CD4-positive, alpha-beta T cell treated with Interleukin-21 for 1 hour (primary cell): ENCODE data around the gene LHPP.

Source experiments
- DNase-seq: peaks from one replicate; pipeline ENCODE4 v3.0.0-alpha.2; 2020

Gene LHPP

DNA sequence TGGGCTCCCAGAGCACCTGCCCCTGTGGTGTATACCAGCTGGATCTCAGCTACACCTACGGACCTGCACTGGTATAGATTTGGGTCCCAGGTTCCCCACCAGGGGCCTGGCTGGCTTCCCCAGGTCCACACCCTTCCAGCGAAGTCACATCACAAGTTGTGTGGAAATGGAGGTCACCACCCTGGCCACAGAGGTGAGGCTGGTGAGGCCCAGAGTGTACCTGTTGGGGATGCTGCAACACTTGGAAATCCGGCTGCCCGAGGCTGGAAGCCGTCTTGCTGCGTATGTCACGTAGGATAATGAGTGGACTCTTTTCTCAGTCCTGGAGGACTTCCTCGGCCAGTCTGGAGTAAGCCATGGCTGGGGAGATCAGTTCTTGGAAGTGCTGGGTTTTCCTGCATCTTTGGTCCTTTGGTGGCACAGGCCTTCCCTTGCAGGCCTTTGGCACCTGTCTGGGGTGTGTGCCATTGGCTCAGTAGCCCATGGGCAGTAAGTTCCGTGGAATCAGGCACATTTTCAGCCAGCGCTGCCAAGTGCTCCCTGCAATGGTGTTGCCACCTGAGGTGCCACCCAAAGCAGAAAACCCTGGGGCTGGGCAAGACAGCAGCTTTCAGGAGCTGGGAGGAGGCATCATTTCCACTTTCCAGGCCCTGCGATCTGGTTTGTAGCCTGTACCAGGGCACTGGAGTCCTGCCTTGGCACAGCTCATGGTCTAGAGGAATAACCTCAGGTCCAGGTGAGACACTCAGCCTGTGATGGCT lies 97.9 kb downstream of the LHPP start:
- DNase-seq: no peak

DNA sequence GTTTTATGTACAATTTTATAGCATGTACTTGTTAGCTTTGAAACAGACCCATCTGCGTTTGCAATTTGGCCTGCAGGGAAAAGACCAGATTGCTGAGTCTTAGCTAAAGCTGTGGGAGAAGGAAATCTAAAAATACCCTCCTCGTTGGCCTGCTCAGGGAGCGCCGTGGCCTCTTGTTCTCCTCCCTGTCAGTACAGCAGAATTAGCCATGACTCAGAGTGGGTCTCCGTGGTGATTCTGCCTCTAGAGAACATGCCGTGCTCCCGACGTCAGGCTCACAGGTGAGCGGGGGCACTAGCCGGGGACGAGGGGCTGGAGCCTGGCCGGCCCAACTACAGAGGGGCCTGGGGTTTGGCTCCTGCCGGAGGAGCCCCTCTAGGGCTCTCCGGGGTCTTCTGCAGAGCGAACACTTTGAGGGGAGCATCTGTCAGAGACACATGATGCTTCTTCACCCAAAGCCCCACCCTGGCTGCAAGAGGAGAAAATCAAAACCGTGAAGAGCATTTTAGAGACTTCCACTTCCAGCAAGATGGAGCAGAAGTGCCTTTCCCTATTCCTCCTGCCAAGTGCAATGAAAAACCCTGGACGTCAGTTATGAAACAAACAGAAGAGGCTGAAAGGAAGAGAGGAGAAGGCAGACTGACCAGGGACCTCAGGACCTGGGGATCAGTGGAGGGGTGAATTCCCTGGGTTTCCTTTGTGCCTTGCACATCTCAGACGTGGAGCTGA lies 98.9 kb downstream of the LHPP start:
- no peak for DNase-seq

DNA sequence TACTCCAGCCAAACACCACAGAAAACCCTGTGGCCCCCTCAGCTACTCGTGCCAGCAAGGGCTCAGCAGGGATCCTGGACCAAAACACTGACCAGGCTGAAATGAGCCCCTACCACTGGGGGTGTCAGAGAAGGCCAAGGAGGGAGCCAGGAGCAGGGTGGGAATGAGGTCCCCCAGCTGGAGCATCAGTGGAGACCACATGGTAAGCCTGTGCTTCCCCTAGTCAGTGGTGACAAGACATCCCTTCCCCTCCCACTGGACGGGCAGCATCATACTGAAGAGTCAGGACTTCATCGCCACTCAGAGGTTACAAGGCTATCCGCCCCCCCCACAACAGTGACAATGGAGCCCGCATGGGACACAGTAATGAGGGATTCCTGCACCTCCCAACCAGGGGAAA lies 99.6 kb downstream of the LHPP start:
- DNase-seq: no peak

DNA sequence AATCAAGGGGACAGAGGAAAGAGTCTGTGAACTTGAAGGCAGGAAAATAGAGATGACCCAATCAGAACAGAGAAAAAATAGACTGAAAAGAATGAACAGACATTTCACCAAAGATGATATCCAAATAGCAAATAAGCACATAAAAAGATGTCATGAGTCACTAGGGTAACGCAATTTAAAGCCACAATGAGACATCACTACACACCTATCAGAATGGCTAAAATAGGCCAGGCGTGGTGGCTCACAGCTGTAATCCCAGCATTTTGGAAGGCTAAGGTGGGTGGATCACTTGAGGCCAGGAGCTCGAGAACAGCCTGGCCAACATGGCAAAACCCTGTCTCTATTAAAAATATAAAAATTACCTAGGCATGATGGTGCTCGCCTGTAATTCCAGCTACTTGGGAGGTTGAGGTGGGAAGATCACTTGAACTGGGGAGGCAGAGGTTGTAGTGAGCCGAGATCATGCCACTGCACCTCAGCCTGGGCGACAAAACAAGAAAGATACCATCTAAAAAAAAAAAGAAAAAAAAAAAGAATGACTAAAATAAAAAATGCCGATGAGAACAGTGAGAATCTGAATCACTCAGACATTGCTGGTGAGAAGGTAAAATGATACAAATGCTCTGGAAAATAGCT lies 100.9 kb downstream of the LHPP start:
- DNase-seq: no peak

DNA sequence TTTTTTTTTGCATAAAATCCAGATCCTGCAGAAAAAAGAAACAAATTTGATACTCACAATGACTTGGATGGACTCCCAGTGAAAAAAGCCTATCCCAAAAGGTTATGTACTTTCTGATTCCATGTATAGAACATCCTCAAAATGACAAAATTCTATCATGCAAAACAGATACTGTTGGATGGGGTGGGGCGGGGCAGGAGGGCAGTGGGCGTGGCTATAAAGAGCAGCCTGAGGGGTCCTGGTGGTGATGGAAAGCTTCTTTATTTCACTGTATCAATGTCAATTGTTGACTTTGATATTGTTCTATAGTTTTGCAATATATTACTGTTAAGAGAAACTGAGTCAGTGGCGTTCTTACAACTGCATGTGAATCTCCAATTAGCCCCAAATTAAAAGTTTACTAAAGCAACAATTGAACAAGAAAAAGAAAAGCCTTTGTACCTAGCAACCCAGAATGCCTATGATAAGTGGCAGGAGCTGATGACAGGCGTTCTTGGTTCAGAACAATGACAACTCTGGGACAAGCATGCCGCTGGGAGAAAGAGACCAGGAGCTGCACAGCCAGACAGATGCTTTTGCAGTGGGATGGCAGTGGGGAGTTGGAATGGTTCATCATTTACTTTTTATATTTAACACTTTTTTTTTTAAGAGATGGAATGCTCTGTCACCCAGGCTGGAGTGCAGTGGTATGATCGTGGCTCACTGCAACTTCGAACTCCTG lies 101.9 kb downstream of the LHPP start:
- no peak for DNase-seq

DNA sequence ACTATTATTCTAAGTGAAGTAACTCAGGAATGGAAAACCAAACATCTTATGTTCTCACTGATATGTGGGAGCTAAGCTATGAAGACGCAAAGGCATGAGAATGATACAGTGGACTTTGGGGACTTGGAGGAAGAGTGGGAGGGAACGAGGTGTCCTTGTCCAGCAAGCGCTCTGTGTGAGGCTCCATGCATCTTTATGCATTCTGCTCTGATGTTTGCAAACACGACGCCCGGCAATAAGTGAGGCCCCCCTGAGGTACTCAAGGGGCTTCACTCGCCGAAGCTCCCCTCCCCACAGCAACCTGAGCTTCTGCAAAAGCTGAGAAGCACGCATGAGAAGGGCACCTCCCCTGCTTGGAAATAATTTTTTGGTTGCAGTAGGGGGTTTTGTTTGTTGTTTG lies 103.3 kb downstream of the LHPP start:
- DNase-seq: no peak

DNA sequence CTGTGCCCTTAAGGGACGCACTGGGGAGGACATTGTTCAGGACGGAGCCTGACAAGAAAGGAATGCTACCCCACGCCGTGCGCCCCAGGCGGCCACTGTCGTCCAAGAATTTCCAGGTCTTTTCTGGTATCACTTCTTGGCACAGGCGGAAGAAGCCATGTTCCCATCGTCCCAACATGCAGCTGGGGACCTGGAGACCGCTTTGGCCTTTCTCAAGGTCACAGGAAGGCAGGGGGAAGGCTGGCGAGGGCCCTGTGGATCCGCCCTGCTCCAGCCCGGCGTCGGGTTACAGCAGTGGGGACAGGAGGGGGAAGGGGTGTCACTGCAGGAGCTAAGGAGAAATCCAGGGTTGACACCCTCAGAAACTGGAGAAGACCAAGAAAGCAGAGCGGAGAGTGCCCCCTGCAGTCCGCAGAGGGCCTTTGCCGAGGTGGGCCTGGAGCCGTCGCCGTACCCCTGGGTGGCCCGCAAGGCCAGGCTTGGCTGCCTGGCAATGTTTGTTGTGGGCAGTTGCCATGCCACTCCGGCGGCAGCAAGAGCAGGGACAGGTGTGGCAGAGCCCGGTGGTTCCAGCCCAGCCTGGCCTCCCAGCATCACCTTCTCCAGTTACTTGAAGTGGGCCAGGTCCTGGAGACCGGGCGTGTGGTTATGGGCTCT lies 104.1 kb downstream of the LHPP start:
- DNase-seq: no peak

DNA sequence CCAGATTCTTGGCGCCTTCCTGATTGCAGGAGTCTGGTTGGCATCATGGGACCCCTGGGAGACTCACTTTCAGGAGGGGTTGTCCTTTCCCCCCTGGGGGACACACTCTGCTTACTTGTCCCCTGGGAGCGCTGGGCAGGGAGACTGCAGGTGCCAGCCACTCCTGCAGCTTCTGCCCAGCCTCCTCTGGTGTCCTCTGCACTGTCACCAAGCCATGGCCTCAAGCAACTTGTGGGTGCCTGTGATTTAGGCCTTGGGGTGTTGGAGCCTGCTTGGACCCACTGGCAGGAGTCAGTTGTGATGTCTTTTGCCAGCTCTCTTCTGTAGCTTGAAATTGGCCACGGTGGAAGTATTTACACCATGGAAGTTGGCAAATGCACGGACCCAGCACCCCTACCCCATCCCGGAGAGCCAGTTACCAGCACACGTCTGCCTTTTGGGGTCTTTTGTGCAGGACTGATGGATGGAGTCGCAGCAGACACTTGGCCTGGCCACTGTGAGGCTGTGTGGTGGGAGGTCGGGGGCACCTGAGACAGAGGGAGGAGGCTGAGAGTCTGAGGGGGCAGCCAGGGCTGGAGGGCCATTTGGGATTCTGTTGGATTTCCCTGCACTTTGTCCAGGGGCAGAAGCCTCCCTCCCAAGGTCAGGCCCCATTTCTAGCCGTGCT lies 104.7 kb downstream of the LHPP start:
- DNase-seq: no peak

DNA sequence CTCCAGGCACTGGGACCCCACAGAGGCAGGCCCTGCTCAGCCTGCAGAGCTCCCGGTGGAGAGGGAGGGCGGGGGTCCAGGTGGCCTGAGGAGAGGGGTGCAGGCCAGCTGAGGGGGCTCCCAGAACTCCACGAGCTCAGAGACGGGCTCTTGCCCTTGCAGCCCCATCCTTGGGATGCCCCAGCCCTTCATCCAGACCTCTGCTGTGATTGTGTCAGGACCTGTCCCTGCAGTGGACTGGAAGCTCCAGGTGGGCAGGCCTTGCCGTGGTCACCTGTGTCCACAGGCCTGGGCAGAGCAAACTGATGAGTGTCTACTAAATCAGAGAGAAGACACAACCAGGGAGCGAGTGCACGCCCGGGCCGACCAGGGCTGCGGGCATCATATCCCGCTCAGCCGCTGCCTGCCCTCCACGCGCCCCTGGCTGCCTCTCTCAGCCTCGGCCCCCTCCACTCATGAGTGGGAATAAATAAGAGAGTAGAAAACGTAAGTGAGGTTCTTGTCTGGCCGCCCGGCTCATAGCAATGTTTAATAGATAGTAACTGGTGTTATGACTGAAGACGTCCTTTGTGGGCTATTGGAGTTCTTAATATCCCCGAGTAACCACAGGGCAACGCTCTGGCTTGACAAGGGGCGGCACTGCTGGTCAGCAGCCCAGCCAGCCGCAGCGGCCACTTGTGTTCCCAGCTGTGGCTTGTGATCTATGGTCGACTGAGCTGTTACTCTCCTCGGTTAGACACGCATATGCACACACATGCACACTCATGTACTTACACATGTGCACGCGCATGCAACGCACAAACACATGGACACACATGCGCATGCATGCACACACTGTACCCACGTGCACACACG lies 105.6 kb downstream of the LHPP start:
- DNase-seq: no peak

DNA sequence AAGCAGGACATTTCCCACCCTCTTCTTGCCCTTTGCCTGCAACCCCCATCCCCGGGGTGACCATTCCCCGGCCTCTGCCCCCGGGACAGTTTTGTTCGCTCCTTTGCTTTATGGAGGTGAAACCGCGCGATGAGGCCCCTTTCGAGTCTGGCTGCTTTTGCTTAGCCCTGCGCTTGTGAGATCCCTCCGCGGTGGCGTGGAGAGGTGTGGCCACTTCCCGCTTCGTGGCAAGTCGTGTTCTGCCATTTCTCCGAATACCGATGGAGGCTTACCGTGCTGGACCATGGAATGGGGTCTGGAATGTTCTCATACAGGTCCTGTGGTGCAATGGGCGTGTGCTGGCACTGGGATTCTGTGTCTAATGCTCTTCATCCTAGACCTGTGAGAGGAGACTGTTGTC lies 106.7 kb downstream of the LHPP start:
- DNase-seq: no peak

DNA sequence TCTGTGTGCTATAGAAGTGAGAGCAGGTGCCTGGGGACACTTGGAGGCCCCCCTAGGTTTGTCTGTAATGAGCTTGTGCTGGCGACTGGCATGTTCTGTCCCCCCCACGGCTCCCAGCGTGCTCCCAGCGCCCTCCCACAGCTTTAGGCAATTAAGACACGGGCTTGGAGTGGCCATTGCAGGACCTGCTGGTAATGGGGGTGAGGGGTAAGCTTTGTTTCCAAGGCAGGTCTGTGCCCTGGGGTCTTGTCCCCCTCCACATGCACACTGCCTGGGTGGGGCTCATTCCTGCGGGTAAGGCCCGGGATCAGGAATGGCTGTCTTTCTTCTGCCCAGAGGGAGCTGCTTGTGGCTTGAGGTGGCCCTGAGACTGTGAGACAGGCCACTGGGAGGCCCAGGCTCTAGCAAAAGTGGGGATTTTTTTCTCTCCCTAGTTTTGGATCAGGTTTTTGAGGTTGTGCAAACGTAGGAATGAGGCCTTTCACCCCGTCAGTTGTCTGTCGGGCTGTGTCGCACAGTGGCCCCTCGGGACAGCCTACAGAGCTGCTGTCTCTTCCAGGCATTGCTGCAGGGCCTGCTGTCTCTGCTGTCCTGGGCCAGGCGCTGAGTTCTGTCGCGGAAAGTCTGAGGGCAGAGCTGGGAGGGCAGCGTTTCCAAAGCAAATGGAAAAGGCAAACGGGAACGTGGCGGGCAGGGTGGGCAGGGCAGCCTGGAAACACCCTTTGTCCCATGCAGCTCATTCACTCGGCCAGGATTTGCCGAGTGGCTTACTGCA lies 107.4 kb downstream of the LHPP start:
- no peak for DNase-seq

DNA sequence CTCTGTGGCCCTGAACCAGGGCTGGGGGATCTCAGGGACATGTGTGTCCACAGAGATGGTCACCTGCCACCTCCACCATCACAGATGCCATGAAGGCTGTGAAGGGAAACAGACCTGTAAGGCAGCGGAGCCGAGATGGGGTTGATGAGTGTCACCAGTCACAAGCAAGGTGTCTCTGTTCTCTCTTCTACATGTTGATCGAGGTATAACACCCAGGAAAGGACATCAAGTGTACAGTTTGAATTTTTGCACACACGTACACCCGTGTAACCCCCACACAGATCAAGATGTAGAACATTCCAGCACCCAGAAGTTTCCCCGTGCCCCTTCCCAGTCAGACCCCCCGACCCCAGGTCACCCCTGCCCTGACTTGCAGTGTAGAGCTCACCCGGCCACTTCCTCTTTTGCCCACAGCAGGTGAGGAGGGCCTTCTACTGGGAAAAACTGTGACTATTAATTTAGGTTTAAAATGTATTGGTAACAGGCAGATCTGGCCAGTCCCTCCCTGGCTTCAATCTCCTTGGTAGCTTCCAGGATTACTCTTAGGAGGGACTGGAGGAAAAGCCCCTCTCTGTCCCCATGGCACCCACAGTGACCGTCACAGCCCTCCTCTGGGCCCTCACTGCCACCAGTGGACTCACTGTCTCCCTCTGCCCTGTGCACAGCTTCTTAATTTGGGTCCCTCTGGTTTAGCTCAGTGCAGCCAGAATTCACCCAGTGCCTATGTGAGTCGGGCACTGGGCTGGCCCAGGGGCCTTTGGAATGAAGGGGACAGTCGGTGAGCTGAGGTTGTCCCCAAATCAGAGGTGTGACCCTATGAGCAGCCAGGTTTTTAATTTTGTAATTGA lies 108.2 kb downstream of the LHPP start:
- no peak for DNase-seq

DNA sequence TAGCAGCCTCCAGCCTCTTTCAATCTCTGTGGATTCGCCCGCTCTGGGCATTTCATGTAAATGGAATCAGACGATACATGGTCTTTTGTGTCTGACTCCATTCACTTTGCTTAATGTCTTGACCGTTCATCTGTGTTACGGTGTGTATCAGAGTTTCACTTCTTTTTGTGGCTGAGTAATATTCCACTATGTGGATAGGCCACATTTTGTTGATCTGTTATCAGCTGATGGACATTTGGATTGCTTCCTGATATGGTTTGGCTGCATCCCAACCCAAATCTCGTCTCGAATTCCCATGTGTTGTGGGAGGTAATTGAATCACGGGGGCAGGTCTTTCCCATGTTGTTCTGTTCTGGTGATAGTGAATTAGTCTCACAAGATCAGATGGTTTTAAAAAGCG lies 109.0 kb downstream of the LHPP start:
- DNase-seq: no peak

DNA sequence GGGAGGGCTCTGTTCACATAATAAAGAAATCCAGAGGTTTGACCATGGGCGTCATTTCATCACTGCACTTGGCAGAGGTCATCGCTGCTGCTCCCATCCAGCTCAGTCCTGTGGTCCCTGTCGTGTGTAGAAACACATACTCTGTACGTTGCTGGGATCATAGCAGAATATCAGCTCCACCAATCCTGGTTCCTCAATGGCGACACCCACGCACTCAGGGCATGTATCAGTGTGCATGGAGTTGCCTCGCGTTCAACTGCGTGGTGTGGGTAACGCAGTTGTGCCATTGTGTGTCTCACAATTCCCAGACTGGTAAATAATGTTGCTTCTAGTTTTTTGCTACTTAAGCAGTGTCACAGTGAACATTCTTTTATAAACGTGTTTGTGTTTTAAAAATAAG lies 111.1 kb downstream of the LHPP start:
- no peak for DNase-seq

DNA sequence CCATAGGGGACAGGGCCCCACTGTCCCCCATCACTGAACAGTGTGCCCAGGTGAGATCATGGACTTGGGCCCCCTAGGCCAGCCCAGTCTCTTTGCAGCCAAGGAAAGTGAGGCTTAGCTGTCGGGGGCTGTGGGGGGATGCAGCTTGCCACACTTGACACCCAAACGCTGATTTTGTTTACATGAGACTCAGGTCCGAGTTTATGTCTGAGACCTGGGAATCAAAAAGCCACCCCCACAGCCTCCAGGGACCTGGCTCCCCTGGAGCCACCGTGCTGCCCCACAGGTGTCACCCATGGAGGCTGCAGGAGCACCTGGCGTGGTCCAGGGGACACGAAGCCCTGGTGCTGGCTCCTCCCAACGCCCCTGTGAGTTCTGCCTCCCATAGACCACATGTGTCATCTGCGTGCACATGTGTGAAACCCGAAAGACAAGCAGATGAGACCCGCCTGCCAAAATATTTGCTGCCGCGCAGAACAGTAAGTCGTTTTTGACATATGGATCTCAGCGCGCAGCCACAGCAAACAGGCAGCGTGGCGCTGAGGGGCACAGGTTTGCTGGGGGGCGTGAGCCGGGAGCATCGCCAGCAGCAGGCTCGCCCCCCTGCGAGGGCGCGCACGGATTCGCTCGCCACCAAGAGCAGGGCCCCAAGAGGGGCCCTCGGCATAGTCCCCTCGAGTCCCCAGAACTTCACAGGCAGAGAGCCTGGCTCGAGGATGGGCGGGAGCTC lies 112.3 kb downstream of the LHPP start:
- no peak for DNase-seq

DNA sequence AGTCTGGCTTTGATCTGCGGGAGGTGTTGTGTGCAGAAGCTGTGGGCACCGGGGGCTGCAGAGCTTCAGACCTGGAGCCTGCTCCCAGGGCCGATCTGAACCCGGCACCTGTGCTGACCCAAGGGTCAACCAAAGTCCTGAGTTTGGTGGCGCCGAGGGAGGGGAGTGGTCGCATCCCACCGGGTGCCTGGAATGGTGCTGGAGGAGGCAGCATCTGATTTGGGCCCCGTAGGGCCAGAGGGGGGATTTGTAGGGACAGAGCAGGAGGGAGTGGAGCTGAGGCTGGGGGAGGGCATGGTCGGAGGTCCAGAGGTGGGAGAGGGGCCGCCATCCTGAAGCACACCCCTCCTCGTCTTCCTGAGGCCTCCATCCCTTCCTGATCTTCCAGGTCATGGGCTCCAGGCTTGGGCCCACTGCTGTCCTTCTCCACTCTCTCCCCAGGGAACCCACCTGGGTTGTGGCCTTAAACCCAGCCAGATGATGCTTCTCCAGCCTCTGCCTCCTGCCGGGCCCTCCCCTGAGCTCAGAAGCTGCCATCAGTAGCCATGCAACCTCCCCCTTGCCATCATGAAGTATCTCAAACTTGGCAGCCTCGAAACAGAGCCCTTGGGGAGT lies 112.9 kb downstream of the LHPP start:
- no peak for DNase-seq

DNA sequence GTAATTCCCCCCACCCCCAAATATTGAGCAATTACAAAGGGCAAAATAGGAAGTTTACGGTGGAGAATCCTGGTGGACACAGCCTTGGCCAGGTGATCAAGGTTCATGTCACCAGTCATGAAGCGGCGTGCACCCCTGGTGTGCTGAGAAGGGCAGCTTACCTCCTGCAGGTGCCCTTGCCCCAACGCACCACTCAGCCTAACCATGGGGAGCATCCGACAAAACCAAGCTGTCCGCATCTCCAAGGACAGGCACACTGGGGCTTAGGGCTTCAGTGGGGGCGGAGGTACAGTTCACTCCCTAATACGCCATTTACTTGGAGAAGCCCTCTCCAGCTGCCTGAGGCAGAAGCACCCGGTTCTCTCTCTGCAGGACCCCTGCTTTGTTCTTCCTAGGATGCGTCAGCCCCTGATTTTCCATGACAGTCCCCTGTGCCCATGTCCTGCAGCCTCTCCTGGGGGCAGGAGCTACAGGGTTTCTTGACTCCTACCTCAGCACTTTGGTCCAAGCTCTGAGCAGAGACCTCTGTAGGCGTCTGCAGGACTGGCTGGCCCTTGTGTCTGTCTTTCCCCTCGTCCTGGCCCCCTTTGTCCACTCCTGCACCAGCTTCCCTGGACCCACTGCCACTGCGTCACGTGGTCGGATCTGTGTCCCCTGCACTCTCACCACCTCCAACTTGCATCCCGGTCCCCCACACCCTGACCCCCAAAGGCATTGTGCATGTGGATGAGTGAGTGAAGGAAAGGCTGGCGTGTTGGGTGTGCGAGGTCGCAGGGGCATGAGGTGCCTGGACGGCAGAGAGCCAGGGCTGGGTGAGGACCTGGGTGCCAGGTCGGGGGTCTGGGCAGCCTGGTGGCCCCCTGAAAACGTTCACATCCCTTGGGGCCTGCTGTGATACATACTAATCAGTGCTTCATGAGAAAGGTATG lies 113.7 kb downstream of the LHPP start:
- no peak for DNase-seq
